ENCODE results near the gene SUPT6H. TPM values are rescaled to one million over a fixed set of nuclear protein-coding genes. Genes with fewer than 3 reads are reported as not detected.

The SUPT6H gene
- total RNA-seq, 5 donors from 2014 or later (not counting 1 experiment from before 2014, with no cell fraction given): 89.2 to 129 (median 95.7) TPM

DNA sequence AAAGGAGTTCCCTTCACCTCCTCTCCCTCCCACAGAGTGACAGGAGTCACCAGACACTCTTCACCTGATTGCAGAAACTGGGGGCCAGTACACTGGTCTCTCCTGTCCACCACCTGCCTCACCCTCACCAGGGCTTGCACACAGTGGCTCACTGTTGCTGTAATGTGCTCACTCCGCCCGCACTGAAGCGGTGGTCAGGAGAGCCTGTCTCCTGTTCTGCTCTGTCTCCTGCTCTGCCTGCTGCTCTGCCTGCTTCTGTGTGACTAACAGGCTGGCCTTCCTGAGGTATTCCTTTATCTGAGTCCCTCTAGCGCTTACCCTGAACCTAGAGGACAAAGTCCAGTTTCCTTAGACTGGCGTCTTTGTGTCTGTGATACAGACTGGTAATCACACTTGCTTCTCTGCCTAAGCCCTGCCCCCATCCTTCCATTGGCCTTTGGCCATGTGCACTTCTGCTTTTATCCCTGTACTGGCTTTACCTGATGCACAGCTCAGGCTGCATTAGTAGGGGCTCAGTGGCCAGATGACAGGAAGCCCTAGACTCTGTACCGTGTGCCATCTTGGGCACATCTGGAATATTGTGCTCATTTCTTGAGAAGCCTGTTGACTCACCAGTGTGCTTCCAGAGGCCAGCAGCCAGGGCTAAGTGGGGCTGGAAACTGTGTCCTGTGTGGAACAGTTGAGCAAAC is 36.4 kb downstream of the SUPT6H start:
- Mint-ChIP-seq H3K9me3 (no peaks in the 10 kb centered on the region), H3K27me3 (no peaks in the 10 kb centered on the region), H3K27ac (no peak overlapping the region), H3K4me3 (no peak overlapping the region), H3K36me3 (peaks cover 68% of the 10 kb centered on the region), H3K4me1 (no peaks in the 10 kb centered on the region)
- Histone ChIP-seq H3K4me3 (ENCODE audit: control insufficient read depth in 1 of 2, extremely low read depth in 1 of 2, low read length in 1 of 2) (no peak overlapping the region), H3K9me3 (no peaks in the 10 kb centered on the region), H3K27ac (ENCODE audit: low read length) (no peak overlapping the region), H3K27me3 (replicated peaks in 1 of 2; ENCODE audit: control insufficient read depth in 2 of 2, extremely low read depth in 1 of 2, insufficient read depth in 2 of 2, low read length in 1 of 2) (no peaks in the 10 kb centered on the region), H3K4me1 (ENCODE audit: control insufficient read depth in 1 of 2, extremely low read depth in 1 of 2, insufficient read depth in 2 of 2, low read length in 2 of 2) (no peaks in the 10 kb centered on the region), H3K36me3 (ENCODE audit: control insufficient read depth in 2 of 2, extremely low read depth in 1 of 2, insufficient read depth in 1 of 2, low read length in 1 of 2) (peaks cover 41 to 99% of the 10 kb centered on the region in 2 donors)
- 94% methylated on average over 5 of the region's 6 CpGs for WGBS (ENCODE audit: insufficient coverage)
- POLR2A ChIA-PET: no interaction called here
- DNase-seq (no peak), ATAC-seq (replicated peaks in 1 of 4) (no peak)
- CTCF ChIA-PET: no interaction called here

DNA sequence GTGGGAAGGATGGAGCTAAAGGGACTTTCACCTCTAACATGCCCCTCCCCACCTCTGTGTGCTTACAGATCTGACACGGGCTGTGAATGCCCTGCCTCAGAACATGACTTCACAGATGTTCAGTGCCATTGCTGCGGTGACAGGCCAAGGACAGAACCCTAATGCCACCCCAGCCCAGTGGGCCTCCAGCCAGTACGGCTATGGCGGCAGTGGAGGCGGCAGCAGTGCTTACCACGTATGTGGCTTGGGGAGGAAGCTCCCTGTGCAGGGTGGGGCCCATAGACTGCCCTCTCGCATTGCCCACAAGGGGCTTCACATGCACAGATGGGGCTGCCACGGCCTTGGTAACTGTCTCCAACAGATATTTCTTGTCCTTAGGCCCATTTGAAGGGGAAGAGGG is 38.3 kb downstream of the SUPT6H start:
- Histone ChIP-seq H3K9me3 (no peaks in the 10 kb centered on the region), H3K27ac (ENCODE audit: low read length) (no peak overlapping the region), H3K4me1 (ENCODE audit: control insufficient read depth in 1 of 2, extremely low read depth in 1 of 2, insufficient read depth in 2 of 2, low read length in 2 of 2) (no peaks in the 10 kb centered on the region), H3K4me3 (ENCODE audit: control insufficient read depth in 1 of 2, extremely low read depth in 1 of 2, low read length in 1 of 2) (no peak overlapping the region), H3K36me3 (ENCODE audit: control insufficient read depth in 2 of 2, extremely low read depth in 1 of 2, insufficient read depth in 1 of 2, low read length in 1 of 2) (peaks cover 43 to 90% of the 10 kb centered on the region in 2 donors), H3K27me3 (replicated peaks in 1 of 2; ENCODE audit: control insufficient read depth in 2 of 2, extremely low read depth in 1 of 2, insufficient read depth in 2 of 2, low read length in 1 of 2) (no peaks in the 10 kb centered on the region)
- H3K4me1 Mint-ChIP-seq: peaks cover 0 to 4% (median 0%) of the 10 kb centered on the region in 3 donors
- ChIA-PET CTCF (no interaction called here), POLR2A (no interaction called here)
- no peak for DNase-seq
- no peaks in the 10 kb centered on the region for H3K27me3 Mint-ChIP-seq
- no peak overlapping the region for H3K27ac Mint-ChIP-seq
- no peak overlapping the region for H3K4me3 Mint-ChIP-seq
- 96% methylated on average over 5 of the region's 8 CpGs for WGBS (ENCODE audit: insufficient coverage)
- H3K36me3 Mint-ChIP-seq: peaks cover 60% of the 10 kb centered on the region
- no peak for ATAC-seq (replicated peaks in 1 of 4)
- no peaks in the 10 kb centered on the region for H3K9me3 Mint-ChIP-seq

DNA sequence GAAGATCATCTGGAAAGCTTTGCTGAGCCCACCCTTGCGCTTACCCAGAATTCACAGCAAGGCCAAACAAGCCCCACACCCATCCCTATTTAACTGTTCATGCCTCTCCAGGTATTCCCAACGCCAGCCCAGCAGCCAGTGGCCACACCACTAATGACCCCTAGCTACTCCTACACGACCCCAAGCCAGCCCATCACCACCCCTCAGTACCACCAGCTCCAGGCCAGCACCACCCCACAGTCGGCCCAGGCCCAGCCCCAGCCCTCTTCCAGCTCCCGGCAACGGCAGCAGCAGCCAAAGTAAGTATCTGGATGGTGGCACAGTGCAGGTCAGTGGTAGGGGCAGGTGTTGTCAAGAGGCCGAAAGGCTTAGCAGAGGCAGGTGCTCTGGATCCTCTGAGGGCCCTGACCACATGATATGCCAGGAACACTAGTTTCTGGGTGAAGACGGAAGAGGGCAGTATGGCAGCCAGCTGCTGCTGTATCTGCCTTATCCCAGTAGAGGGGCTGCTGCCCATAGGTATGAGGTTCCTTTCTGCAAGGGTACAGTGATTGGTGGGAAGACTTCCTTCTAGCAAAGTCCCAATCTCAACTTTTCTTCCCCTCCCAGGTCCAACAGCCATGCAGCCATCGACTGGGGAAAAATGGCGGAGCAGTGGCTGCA is 39.0 kb downstream of the SUPT6H start:
- WGBS (ENCODE audit: insufficient coverage): 96% methylated on average over 8 of the region's 10 CpGs
- no peak overlapping the region for H3K4me3 ChIP-seq (ENCODE audit: control insufficient read depth in 1 of 2, extremely low read depth in 1 of 2, low read length in 1 of 2)
- H3K36me3 ChIP-seq (ENCODE audit: control insufficient read depth in 2 of 2, extremely low read depth in 1 of 2, insufficient read depth in 1 of 2, low read length in 1 of 2): peaks cover 39 to 83% of the 10 kb centered on the region in 2 donors
- H3K9me3 ChIP-seq: no peaks in the 10 kb centered on the region
- no peak overlapping the region for H3K27ac Mint-ChIP-seq
- ATAC-seq (replicated peaks in 1 of 4) (no peak), DNase-seq (no peak)
- H3K4me1 Mint-ChIP-seq: peaks cover 0 to 4% (median 0%) of the 10 kb centered on the region in 3 donors
- no peaks in the 10 kb centered on the region for H3K27me3 ChIP-seq (replicated peaks in 1 of 2; ENCODE audit: control insufficient read depth in 2 of 2, extremely low read depth in 1 of 2, insufficient read depth in 2 of 2, low read length in 1 of 2)
- H3K27ac ChIP-seq (ENCODE audit: low read length): no peak overlapping the region
- POLR2A ChIA-PET: no interaction called here
- CTCF ChIA-PET: no interaction called here
- H3K36me3 Mint-ChIP-seq: peaks cover 56% of the 10 kb centered on the region
- no peak overlapping the region for H3K4me3 Mint-ChIP-seq
- no peaks in the 10 kb centered on the region for H3K9me3 Mint-ChIP-seq
- no peaks in the 10 kb centered on the region for H3K27me3 Mint-ChIP-seq
- H3K4me1 ChIP-seq (ENCODE audit: control insufficient read depth in 1 of 2, extremely low read depth in 1 of 2, insufficient read depth in 2 of 2, low read length in 2 of 2): no peaks in the 10 kb centered on the region

DNA sequence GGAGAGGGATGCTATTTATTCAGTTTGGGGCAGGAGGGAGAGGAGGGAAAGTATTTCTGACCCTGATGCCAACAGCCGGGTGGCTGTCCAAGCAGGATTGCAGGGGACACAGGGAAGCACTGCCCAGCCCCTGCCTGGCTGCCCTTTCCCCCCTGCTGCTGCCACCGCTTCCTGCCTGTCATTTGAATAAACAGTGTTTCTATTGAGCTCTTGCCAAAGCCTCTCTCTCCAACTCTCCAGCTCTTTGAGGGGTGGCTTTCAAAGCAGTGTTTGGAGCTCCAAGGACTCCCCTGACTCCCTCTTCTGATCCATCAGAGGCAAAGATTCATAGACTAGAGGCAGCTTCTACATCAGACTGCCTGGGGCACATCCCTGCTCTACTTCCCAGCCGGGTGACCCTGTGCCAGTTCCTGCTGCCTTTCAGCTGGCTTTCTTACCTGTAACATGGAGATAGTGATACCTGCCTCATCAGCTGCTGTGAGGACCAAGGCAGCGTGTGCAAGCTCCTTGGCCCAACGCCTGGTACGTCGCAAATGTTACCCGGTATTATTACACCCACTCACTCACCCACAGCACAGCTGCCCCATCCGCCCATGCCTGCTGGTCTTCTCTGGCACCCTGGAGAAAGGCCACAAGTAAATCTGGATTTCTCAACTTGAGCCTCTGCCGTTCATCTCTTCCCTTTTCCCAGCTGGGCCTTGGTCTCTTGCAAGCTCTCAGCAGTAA is 40.2 kb downstream of the SUPT6H start:
- POLR2A ChIA-PET: interaction anchor here in 1 of 2 donors (0.5 kb wide), 1 partner anchor 9 kb away, joined by 3 read pairs; the partner anchor contains the start of gene PROCA1
- H3K36me3 ChIP-seq (ENCODE audit: control insufficient read depth in 2 of 2, extremely low read depth in 1 of 2, insufficient read depth in 1 of 2, low read length in 1 of 2): peaks cover 42 to 71% of the 10 kb centered on the region in 2 donors
- CTCF ChIA-PET: interaction anchor here in 1 of 2 donors (0.6 kb wide), 1 partner anchor 20 kb away, joined by 4 read pairs; no protein-coding TSS in a partner anchor
- no peak overlapping the region for H3K4me3 ChIP-seq (ENCODE audit: control insufficient read depth in 1 of 2, extremely low read depth in 1 of 2, low read length in 1 of 2)
- peaks cover 47% of the 10 kb centered on the region for H3K36me3 Mint-ChIP-seq
- H3K4me1 Mint-ChIP-seq: peaks cover 0 to 4% (median 0%) of the 10 kb centered on the region in 3 donors
- ATAC-seq (replicated peaks in 1 of 4) (no peak), DNase-seq (no peak)
- 92% methylated on average over 10 of the region's 10 CpGs for WGBS (ENCODE audit: insufficient coverage)
- H3K4me3 Mint-ChIP-seq: no peak overlapping the region
- H3K4me1 ChIP-seq (ENCODE audit: control insufficient read depth in 1 of 2, extremely low read depth in 1 of 2, insufficient read depth in 2 of 2, low read length in 2 of 2): no peaks in the 10 kb centered on the region
- H3K9me3 Mint-ChIP-seq: no peaks in the 10 kb centered on the region
- H3K27ac ChIP-seq (ENCODE audit: low read length): no peak overlapping the region
- H3K9me3 ChIP-seq: no peaks in the 10 kb centered on the region
- no peak overlapping the region for H3K27ac Mint-ChIP-seq
- no peaks in the 10 kb centered on the region for H3K27me3 ChIP-seq (replicated peaks in 1 of 2; ENCODE audit: control insufficient read depth in 2 of 2, extremely low read depth in 1 of 2, insufficient read depth in 2 of 2, low read length in 1 of 2)
- no peaks in the 10 kb centered on the region for H3K27me3 Mint-ChIP-seq

DNA sequence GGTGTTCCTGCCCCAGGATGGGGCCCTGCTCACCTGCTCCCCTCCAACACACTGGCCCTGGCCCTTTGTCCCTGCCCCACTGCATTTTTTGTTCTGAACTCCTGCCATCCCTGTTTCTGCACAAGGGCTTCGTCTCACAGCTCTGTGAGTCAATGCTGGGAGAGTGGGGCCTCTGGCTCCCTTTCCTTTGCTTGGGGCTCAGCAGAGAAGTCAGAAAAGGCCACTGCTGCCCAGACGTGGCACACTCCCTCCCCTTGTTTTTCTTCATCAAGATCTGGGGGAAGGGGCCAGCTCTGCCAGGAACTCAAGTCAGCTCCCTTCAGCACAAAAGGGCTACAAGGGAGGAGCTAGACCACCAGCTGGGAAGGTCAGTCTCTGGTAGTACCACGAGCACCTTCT is 40.7 kb downstream of the SUPT6H start:
- H3K4me1 ChIP-seq (ENCODE audit: control insufficient read depth in 1 of 2, extremely low read depth in 1 of 2, insufficient read depth in 2 of 2, low read length in 2 of 2): no peaks in the 10 kb centered on the region
- ATAC-seq (replicated peaks in 1 of 4): no peak
- Mint-ChIP-seq H3K36me3 (peaks cover 42% of the 10 kb centered on the region), H3K4me1 (peaks cover 0 to 4% (median 0%) of the 10 kb centered on the region in 3 donors), H3K27me3 (no peaks in the 10 kb centered on the region), H3K27ac (no peak overlapping the region), H3K9me3 (no peaks in the 10 kb centered on the region), H3K4me3 (no peak overlapping the region)
- no peaks in the 10 kb centered on the region for H3K27me3 ChIP-seq (replicated peaks in 1 of 2; ENCODE audit: control insufficient read depth in 2 of 2, extremely low read depth in 1 of 2, insufficient read depth in 2 of 2, low read length in 1 of 2)
- 71% methylated on average over 1 of the region's 3 CpGs for WGBS (ENCODE audit: insufficient coverage)
- ChIA-PET CTCF (interaction anchor here in 1 of 2 donors (0.6 kb wide), 1 partner anchor 20 kb away, joined by 4 read pairs; no protein-coding TSS in a partner anchor), POLR2A (interaction anchor here in 1 of 2 donors (0.5 kb wide), 1 partner anchor 9 kb away, joined by 3 read pairs; the partner anchor contains the start of gene PROCA1)
- no peak overlapping the region for H3K4me3 ChIP-seq (ENCODE audit: control insufficient read depth in 1 of 2, extremely low read depth in 1 of 2, low read length in 1 of 2)
- H3K36me3 ChIP-seq (ENCODE audit: control insufficient read depth in 2 of 2, extremely low read depth in 1 of 2, insufficient read depth in 1 of 2, low read length in 1 of 2): peaks cover 42 to 66% of the 10 kb centered on the region in 2 donors
- no peaks in the 10 kb centered on the region for H3K9me3 ChIP-seq
- no peak overlapping the region for H3K27ac ChIP-seq (ENCODE audit: low read length)
- no peak for DNase-seq

DNA sequence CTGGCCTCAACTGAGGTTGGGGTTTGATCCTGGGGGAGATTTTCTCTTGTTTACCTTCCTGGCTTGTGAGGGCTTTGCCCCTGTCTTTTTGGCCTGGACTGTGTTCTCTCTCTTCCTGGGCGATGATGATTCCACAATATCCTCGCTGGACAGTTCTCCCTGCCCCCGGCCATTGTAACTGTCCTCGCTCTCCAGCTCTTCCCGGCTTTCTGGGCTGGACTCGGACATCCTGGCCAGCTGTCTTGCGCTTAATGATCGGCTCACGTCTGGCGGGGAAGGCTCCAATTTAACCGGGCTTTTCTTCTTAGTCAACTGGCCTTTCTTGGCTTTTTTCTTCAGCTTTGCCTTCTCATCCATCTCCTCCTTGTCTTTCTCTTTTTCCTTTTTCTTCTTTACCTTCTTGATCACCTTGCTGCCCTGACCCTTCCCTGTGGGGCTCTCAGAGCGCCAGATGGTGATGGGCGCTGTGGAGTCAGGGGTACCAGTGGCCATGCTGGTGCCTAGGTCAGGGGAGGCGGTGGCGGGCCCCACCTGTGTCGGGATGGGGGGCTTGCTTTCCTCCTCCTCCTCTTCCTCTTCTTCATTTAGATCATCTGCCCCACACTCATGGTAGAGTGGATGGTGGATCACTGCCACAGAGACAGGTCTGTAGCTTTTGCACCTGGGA is 41.7 kb downstream of the SUPT6H start:
- ATAC-seq (replicated peaks in 1 of 4) (no peak), DNase-seq (no peak)
- Histone ChIP-seq H3K27ac (ENCODE audit: low read length) (no peak overlapping the region), H3K36me3 (ENCODE audit: control insufficient read depth in 2 of 2, extremely low read depth in 1 of 2, insufficient read depth in 1 of 2, low read length in 1 of 2) (peaks cover 38 to 56% of the 10 kb centered on the region in 2 donors), H3K4me3 (ENCODE audit: control insufficient read depth in 1 of 2, extremely low read depth in 1 of 2, low read length in 1 of 2) (no peak overlapping the region), H3K4me1 (ENCODE audit: control insufficient read depth in 1 of 2, extremely low read depth in 1 of 2, insufficient read depth in 2 of 2, low read length in 2 of 2) (no peaks in the 10 kb centered on the region), H3K9me3 (no peaks in the 10 kb centered on the region), H3K27me3 (replicated peaks in 1 of 2; ENCODE audit: control insufficient read depth in 2 of 2, extremely low read depth in 1 of 2, insufficient read depth in 2 of 2, low read length in 1 of 2) (no peaks in the 10 kb centered on the region)
- H3K4me3 Mint-ChIP-seq: no peak overlapping the region
- H3K27me3 Mint-ChIP-seq: no peaks in the 10 kb centered on the region
- peak overlapping the region in 1 of 2 donors; percentile 64 for H3K27ac Mint-ChIP-seq
- WGBS (ENCODE audit: insufficient coverage): 92% methylated on average over 7 of the region's 16 CpGs
- H3K36me3 Mint-ChIP-seq: peaks cover 36% of the 10 kb centered on the region
- H3K9me3 Mint-ChIP-seq: no peaks in the 10 kb centered on the region
- H3K4me1 Mint-ChIP-seq: peaks cover 0 to 4% (median 0%) of the 10 kb centered on the region in 3 donors
- ChIA-PET POLR2A (no interaction called here), CTCF (interaction anchor here in 1 of 2 donors (0.6 kb wide), 1 partner anchor 278 kb away, joined by 6 read pairs; no protein-coding TSS in a partner anchor)
